GM12864 (cell line): Measurements from ENCODE around the gene AAMDC.
"Not testable (repeated sequence)": the region's sequence is repeated elsewhere in the genome, so short reads cannot be mapped to it uniquely, and the experiment has no call there.

Experiments
- DNase-seq: peaks from one replicate; pipeline ENCODE4 v3.0.0-alpha.2; 2011; ENCODE audit warnings: low read depth
- H3K4me3 ChIP-seq: 2 replicates; pipeline ENCODE4 v1.5.1; 2011; ENCODE audit warnings: mild to moderate bottlenecking, low read depth, low read length, control low read depth
- TF ChIP-seq, protein P1 (sequence below): IDR thresholded peaks from 2 replicates; pipeline ENCODE4 v1.5.1; 2011; ENCODE audit warnings: low read depth, mild to moderate bottlenecking, moderate library complexity, low read length, control low read depth, inconsistent platforms; ENCODE audit errors: missing control alignments

AAMDC gene

DNA sequence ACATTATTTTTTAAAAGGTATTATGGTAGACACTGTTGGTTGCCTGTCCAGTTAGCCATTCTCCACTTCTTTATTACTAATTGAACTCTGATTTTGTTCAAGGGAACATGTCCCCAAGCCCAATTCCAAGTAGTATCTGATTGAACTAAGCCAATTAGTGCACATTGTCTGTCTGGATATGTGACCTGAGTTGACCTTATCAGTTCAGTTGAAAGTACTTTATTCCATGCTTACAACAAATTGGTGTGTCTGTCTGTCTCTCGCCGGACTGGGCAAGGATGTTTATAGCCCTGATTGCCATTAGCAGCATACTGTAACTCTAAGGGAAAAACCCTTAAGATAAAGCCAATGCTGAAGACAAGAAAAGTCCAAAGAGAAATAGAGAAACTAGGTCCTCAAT, 87.9 kb downstream of the AAMDC start:
- TF ChIP-seq, protein P1, sequence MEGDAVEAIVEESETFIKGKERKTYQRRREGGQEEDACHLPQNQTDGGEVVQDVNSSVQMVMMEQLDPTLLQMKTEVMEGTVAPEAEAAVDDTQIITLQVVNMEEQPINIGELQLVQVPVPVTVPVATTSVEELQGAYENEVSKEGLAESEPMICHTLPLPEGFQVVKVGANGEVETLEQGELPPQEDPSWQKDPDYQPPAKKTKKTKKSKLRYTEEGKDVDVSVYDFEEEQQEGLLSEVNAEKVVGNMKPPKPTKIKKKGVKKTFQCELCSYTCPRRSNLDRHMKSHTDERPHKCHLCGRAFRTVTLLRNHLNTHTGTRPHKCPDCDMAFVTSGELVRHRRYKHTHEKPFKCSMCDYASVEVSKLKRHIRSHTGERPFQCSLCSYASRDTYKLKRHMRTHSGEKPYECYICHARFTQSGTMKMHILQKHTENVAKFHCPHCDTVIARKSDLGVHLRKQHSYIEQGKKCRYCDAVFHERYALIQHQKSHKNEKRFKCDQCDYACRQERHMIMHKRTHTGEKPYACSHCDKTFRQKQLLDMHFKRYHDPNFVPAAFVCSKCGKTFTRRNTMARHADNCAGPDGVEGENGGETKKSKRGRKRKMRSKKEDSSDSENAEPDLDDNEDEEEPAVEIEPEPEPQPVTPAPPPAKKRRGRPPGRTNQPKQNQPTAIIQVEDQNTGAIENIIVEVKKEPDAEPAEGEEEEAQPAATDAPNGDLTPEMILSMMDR, result no peak
- DNase-seq, result no peak
- no peak overlapping the region for H3K4me3 ChIP-seq

DNA sequence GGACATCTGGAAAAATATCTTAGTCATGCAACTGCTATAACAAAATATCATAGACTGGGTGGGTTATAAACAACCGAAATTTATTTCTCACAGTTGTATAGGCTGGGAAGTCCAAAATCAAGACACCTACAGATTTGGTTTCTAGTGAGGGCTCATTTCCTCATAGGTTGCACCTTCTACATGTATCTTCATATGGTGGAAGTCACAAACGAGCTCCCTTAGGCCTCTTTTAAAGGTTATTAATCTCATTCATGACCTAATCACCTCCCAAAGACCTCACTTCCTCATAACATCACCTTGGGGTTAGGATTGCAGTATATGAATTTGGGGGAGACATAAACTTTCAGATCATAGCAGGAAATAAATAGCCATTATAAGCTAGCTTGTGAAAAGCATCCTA, 88.3 kb downstream of the AAMDC start:
- TF ChIP-seq, protein P1, result no peak
- DNase-seq, result no peak

DNA sequence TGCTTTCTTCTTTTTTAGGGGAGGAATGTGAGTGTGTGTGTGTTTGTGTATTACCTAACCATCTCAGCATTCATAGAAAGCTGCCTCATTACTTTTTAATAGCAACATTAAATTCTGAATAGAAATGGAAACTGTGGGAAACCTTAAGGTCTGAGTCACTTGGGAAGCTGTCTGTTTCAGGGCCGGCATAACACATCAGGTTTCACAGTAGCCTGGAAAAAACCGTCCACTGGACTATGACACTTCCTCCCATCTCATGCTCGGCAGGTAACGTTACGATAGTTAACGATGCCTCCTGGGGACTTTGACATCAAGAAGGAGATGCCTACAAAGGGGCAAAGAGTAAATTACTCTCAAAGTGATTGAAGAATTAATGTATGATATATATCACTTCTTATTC, 89.9 kb downstream of the AAMDC start:
- DNase-seq, H3K4me3 ChIP-seq: not testable (repeated sequence)

More for the DNA sequence above, 88.3 kb downstream of the AAMDC start:
- no peak overlapping the region for H3K4me3 ChIP-seq

DNA sequence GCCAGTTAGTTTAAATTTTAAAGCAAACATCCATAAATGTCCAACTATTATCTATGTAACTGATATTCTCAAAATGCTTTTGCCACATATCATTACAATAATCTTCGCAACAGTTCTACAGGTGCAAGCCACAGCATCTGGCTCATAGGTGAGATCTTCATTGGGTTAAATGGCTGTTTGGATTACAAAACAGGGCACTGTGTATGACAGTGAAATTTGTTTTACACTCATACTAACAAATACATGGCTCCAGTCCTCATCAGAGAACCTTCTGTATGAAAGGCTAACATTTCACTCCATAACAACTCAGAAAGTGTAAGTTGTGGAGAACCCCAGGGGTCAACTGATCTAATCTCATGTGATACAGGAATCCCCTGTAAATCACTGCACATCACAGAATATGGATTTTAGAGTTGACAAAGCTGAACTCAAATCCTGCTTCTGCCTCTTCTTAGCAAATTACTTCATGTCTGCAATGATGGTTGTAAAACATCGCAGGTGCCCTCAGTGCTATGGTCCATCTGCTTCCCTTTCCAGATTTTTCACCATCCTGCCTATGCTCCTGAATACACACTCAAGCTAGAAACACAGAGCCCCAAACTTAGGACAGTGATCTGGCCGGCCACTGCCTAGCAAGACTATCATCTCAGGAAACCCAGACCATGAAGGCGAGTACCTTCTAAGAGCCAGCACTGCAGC, 92.8 kb downstream of the AAMDC start:
- H3K4me3 ChIP-seq, DNase-seq: not testable (repeated sequence)

DNA sequence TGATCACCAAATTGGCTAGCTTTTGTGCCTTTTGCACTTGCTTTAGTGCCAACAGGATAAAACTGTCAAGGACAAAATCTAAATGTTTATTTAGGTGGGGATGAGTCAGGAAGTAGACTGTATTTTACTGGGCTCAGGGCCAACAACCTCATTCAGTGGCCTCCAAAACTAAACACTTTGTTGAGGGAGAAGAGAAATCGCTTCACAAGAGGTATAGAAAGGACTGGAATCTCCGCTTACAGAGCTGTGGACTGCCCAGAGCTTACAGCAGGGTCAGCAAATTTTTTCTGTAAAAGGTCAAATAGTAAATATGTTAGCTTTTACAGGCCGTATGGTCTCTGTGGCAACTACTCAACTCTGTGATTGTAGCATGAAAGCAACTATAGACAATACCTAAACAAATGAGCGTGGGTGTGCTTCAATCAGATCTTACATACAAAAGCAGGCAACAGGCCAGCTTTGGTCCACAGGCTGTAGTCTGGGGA, 93.4 kb downstream of the AAMDC start:
- not testable (repeated sequence) for H3K4me3 ChIP-seq, DNase-seq

DNA sequence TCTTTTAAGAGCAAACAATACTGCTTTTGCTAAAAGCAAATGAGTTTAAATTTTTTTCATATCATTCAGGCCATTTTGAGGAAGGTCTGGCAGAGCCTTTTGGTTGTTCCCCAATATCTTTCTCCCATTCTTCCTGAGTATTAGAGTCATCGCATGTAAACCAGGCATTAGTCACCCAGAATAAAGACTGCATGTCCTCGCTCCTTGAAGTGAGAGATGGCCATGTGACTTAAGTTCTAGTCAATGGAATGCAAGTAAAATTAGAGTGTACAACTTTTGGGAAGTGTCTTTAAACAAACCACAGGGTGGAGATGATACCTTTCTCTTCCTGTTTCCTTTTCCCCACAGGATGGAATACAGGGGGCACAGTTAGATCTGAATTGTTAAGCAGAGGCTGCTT, 96.8 kb downstream of the AAMDC start:
- H3K4me3 ChIP-seq, result not testable (repeated sequence)

More for the DNA sequence above, 96.8 kb downstream of the AAMDC start:
- DNase-seq, result not testable (repeated sequence)
